Measurements from ENCODE around the gene REP15.
A peak's percentile ranks its signal among the peaks of the same experiment; 100 is the strongest.
"Not testable (repeated sequence)": the region's sequence is repeated elsewhere in the genome, so short reads cannot be mapped to it uniquely, and the experiment has no call there.

REP15 gene

DNA sequence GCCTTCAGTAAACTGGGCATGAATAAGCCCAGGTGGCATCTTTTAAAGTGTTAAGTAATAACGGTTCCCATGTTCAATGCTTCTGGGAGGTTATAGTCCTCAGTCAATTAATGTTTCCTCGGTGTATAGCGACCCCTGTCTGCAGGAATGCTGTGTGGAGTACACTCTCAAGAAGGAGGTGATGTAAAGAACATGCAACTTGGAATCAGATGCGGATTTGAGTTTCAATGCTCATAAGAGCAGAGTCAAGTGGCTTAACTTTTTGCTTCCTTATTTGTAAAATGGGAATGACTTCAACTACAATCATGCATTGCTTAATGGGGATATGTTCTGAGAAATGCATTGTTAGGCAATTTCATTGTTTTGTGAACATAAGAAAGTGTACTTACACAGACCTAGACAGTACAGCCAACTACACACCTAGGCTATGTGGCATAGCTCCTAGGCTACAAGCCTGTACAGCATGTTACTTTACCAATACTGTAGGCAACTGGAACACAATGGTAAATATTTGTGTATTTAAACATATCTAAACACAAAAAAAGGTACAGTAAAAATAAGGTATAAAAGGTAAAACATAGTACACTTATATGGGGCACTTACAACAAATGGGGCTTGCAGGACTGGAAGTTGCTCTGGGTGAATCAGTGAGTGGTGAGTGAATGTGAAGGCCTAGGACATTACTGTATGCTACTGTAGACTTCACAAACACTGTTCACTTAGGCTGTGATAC, 7.6 kb downstream of the REP15 start:
- no peak for DNase-seq

DNA sequence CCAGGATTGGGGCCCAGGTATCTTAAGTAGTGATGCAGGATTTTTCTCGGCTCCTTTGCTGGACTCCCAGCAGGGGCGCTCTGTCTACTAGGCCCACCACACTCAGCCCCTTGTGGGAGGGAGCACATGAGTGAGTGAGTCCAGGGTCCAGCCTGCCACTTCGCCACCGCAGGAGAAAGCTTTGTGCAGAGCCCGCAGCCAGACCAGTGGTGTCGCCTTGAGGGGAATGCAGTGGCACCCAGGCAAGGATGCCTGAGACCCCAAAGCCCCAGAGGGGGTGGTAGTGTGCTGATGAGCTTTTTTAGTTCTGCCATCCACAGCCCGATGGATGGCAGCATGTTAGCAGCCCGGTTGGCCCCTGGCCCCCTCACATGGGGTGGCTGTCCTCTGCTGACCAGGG, 9.0 kb downstream of the REP15 start:
- no peak for DNase-seq

DNA sequence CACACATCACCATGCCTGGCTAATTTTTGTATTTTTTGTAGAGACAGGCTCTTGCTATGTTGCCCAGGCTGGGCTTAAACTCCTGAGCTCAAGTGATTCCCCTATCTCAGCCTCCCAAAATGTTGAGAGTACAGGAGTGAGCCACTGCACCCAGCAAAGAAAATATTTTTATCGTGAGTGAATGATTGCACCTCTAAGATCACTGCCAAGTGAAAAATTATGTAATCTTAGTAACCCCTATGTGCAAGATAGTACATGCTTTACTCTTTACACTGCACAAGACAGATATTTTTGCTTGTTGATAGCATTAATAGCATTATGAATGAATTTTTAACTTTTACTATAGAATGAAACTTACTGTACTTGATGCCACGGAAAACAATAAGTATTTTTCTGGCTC, 11.0 kb downstream of the REP15 start:
- DNase-seq = no peak

DNA sequence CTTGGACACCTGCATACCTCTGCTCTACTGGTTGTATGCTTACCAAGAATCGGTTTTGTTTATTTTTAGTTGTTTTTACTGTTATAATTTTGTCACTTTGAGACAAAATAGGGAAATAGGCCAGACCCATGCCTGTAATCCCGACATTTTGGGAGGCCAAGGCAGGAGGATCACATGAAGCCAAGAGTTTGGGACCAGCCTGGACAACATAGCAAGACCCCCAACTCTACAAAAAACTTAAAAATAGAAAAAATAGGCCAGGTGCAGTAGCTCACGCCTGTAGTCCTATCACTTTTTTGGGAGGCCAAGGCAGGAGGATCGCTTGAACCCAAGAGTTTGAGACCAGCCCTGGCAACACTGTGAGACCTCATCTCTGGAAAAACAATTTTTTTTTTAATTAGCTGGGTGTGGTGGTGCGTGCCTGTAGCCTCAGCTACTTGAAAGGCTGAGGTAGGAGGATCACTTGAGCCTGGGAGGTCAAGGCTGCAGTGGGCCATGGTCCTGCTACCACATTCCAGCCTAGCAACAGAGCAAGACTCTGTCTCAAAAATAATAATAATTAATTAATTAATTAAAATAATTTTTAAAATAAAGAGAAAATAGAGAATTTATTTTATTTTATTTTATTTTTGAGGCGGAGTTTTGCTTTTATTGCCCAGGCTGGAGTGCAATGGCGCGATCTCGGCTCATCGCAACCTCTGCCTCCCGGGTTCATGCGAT, 13.1 kb downstream of the REP15 start:
- DNase-seq = no peak

DNA sequence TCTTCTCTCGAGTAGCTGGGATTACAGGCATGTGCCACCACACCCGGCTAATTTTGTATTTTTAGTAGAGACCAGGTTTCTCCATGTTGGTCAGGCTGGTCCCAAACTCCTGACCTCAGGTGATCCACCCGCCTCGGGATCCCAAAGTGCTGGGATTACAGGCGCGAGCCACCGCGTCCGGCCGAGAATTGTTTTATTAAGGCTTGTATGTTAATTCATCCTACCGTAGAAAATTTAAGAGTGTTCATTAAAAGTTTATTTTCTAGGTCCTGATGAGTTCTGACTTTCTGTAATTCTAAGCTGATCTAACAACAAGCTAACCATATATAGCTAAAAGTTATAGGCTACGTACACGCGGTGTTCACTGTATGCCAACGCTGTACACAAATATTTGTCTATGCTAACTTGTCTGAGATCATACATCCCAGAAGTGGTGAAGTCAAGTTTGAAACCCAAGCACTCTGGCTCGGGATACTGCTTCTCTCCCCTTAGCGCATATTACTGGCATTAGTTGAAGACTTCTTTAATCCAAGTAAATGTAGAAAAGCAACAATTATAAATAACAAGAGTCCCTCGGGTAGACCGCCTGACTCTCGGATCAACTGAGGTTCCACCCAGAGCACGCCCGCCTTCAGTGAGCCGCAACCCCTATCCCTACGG, 13.8 kb downstream of the REP15 start:
- no peak for DNase-seq

DNA sequence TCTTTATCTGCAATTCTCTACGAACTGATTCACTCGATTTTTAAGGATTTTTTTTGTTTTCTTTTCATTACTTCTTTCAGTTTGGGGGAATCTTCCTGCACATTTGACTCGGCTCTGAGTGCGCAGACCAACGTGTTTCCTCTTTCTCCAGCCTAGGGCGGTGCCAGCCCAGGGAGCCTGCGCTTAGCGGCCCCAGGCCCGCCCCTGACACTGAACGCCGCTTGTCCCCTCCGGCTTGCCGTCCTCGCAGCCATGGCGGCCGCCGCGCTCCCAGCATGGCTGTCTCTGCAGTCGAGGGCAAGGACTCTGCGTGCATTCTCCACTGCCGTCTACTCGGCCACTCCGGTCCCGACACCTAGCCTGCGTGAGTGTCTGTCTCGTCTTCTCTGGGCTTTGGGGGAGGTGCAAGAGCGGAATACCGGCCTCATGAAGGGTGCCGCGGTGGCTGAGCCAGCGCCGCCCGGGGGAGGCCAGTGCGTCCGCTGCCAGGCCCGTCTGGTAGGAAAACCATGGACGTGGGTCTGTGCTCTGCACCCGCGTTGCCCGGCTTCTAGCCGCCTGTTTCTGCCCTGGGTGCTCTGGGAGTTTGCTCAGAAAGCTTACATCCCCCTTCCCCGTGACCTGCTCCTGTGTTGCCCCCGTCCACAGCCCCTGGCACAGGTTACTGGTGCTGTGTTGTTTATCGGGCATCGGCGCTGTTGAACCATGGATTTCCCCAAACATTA, 14.5 kb downstream of the REP15 start, which contains the start of gene MRPS35:
Gene MRPS35, plus strand, starts transcription at position 241 of the 725 bp plus-strand sequence. Its CDS starts 12 bp downstream, at position 253.
- DNase-seq = peak; percentile 67

DNA sequence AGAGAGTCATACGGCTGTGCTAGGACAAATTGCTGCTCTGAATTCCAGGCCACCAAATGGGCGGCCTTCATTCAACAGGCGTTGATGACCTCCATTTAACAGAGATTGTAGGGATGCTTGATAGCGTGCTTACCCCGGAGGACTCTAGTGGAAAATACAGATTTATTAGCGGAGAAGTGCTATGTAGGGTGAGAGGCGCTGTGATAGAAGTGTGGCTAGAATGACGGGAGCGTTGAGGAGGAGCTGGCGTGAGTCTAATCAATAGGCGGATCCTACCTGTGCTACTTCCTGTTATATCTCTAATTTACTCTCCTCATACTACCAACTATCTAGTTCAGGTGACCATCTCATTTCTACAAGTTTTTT, 15.1 kb downstream of the REP15 start:
- peak; percentile 16 for DNase-seq

DNA sequence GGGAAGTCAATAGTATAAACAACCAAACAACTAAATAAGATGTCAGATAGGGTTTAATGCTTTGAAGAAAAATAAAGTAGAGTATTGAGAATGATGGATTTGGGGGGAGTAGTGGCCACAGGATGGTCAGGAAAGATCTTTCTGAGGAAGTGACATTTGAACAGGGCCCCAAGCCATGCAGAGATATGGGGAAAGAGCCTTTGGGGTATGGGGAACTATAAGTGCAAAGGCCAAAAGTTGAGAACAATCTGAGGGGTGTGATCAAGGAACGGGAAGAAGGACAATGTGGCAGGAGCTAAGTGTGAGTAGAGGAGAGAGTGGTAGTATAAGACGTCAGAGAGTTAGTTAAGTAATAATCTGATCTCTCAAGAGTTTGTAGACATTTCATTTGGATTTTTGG, 15.7 kb downstream of the REP15 start:
- DNase-seq = no peak

DNA sequence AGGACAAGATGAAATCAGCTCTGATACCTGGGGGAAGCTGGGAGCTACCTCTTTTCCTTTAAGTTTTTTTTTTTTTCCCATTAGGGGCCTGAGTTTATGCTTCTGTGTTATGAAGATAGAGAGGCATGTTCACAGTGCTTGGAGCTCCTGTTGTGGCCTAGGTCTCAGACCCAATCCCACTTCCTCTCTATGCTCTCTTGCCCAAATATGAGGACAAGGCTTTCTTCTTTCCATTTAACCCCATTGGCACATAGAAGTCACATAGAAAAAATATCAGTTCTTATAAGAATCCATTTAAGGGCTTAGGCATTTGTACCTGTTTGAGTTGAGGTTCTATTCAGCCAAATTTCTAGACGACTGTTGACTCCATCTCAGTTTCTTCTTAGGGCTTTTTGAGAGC, 27.0 kb downstream of the REP15 start:
- DNase-seq = no peak

DNA sequence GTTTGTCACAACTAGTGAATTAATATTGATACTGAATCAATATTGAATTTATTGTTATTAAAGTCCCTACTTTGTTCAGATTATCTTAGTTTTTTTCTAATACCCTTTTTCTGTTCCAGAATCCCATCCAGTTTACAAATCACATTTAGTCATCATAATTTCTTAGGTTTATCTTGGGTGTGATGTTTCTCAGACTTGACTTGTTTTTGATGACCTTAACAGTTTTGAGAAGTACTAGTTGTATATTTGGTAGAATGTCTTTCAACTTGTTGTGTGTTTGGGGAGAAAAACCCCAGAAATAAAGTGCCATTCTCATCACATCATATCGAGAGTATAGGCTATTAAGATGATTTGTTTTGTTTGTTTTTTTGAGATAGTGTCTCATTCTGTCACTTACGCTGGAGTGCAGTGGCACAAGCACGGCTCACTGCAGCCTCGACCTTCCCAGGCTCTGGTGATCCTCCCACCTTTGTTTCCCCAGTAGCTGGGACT, 33.9 kb downstream of the REP15 start:
- no peak for DNase-seq

DNA sequence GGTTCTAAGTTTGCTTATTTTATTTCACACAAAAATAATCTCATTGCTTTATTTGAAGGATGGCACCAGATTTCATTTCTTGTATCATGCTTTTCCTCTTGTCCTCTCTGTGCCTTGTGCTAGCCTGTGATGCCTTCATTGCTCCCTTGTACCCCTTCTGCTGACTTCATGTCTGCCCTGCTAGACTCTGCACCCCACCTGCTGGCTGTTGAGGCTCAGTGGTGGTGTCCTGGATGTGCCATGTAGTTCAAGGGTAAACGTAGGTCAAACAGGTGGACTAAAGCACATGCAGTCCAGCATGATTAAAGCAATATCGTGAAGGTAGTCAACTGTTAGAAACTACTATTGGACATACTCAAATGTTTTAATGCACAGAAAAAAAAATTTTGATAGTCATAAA, 36.0 kb downstream of the REP15 start:
- DNase-seq = no peak

DNA sequence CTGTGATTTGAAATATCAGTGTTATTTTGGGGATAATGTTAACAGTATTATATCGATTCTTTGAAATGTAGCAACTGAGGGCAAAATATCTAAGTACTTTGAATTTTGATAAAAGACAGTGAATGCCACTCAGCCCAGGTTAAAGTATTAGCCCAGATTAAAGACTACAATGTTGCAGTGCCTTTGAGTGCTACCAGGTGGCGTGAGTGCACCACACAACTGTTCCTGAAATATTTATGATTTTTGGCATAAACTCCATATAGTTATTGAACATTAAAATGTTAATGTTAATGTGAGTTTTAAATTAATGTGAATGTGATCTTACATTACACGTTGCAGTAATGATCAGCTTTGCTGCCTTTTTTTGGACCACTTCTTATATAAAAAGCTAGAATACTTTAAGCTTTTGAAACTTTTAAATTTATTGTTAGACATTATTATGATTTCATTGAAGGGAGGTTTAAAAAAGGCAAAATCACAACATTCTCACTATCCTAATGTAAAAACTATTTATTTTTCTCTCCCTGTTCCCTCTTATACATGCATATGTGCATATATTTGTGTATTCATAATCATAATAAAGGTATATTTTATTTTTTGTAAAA, 36.9 kb downstream of the REP15 start:
- DNase-seq = peak; percentile 0

DNA sequence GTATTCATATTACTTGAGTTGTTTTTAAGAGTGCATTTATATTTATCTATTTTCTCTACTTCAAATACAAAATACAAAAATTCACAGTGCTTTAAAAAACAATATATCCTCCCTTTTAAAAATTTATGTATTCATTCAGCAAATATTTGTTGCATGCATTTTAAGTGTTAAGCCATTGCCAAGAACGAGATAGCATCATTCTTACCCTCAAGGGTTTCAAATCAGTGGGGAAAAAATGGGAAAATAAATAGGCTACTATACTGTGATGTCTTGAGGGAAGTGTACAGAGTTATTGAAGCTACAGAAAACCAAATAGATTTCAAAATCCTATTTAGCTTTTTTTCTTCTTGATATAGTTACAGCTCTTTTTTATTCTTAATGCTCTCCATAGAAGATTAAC, 37.5 kb downstream of the REP15 start:
- no peak for DNase-seq

DNA sequence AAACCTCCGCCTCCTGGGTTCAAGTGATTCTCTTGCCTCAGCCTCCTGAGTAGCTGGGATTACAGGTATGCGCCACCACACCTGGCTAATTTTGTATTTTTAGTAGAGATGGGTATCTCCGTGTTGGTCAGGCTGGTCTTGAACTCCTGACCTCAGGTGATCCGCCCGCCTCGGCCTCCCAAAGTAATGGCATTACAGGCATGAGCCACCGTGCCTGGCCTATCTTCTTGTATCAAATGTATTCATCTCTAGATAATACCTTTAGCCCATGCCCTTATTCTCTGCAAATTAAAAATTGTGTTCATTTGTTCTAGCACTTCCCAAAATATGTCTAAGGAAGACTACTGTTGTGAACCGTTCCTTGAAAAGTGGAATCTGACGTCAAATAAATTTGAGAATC, 38.1 kb downstream of the REP15 start:
- DNase-seq = not testable (repeated sequence)

DNA sequence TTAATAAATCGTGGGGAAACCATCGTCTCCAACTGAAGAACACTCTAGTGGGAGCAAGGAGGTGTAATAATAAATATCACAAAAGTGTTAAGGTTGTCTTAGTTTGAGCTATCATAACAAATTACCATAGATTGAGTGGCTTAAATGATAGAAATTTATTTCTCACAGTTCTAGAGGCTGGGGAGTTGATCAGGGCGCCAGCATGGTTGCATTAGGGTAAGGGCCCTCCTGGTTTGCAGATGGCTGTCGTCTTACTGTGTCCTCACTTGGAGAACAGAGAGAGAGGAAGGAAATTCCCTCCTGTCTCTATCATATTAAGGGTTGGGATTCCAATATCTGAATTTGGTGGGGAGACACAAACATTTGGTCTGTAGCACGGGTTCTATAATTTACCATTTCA, 47.4 kb downstream of the REP15 start:
- no peak for DNase-seq

DNA sequence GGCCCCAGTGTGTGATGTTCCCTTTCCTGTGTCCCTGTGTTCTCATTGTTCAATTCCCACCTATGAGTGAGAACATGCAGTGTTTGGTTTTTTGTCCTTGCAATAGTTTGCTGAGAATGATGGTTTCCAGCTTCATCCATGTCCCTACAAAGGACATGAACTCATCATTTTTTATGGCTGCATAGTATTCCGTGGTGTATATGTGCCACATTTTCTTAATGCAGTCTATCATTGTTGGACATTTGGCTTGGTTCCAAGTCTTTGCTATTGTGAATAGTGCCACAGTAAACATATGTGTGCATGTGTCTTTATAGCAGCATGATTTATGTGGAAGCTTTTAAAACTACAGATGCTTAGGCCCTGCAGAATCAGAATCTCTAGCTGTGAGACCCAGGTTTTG, 49.5 kb downstream of the REP15 start:
- not testable (repeated sequence) for DNase-seq

Measured in NCI-H748 treated with DMSO at 0.1 percent for 48 hours (cell line).